Measurements from ENCODE around the gene PITPNM3.

DNA sequence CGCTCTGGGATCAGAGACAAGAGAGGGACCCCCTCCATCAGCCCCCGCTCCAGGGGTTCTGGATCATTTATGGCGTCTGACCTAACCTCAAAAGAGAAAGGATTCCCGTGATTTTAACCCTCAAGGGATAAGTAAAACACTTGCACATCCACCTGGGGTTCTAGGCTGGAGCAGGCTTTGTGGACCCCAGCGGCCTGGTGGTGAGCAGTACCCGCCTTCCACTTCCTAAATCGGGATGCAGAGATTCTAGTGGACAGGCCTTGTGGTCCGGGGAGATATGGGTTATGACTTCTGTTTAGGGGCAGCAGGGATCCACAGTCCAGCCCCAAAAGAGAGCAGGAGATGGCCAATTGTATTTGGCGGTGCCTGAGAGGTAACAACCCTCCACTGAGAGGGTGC lies 684 bp upstream of the PITPNM3 start:
- TF ChIP-seq, protein P1, sequence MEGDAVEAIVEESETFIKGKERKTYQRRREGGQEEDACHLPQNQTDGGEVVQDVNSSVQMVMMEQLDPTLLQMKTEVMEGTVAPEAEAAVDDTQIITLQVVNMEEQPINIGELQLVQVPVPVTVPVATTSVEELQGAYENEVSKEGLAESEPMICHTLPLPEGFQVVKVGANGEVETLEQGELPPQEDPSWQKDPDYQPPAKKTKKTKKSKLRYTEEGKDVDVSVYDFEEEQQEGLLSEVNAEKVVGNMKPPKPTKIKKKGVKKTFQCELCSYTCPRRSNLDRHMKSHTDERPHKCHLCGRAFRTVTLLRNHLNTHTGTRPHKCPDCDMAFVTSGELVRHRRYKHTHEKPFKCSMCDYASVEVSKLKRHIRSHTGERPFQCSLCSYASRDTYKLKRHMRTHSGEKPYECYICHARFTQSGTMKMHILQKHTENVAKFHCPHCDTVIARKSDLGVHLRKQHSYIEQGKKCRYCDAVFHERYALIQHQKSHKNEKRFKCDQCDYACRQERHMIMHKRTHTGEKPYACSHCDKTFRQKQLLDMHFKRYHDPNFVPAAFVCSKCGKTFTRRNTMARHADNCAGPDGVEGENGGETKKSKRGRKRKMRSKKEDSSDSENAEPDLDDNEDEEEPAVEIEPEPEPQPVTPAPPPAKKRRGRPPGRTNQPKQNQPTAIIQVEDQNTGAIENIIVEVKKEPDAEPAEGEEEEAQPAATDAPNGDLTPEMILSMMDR (IDR thresholded peaks at IDR 0.05): no peak
- TF ChIP-seq POLR2A (IDR thresholded peaks at IDR 0.05) (no peak), POLR2AphosphoS5 (IDR thresholded peaks at IDR 0.05) (no peak)
